Umbilical cord (tissue), 2 donors: ENCODE results near the gene ZNF296. TPM values are rescaled to one million over a fixed set of nuclear protein-coding genes. Genes with fewer than 3 reads are reported as not detected.
A peak's percentile ranks its signal among the peaks of the same experiment; 100 is the strongest.

Experiments
- DNase-seq: peaks from one replicate; pipeline ENCODE4 v3.0.0-alpha.2; 2015; ENCODE audit warnings: low spot score
- total RNA-seq: library from RNA; depleted of rRNA; stranded (reverse); fragments of >200 nt; gene quantifications from one replicate; pipeline ENCODE4 v1.2.3, GENCODE V29; 2014; ENCODE audit warnings: low replicate concordance; ENCODE audit not compliant: insufficient read depth

The ZNF296 gene
- total RNA-seq, 1 donor from 2014 or later, result not detected

DNA sequence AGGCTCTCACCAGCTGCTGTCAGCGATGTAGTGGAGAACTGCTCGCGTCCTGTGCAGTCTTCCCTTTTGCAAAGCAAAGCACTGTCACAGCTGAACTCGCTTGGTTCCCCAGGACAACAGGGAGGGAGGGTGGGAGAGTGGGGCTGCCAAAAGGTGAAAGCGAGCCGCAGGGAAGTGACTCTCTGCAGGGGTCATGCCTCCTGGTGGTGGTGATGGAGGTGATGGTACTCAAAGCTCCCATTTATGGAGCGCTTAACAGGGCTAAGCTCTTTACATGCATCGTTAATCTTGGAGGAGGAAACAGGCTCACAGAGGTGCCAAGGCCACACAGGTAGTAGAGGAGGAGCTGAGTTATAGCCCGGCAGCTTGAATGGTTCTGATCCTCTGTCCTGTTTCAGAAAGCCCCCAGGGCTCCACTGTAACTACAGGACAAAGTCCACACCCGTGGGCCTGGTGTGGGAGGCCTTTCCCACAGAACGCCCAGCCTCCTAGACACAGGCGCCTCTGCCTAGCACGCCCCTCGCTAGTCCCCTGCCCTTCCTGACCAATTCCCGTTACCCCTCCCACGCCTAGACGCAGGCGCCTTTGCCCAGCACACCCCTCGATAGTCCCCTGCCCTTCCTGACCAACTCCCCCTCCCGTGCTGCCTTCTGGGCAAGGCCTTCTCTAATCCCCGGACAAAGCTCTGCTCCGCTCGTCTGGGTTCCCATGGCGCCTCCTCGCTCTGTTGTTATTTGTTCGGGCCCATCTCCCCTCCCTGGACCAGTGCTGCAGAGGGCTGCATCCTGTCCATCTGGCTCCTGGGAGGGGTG, 27.4 kb upstream of the ZNF296 start:
- DNase-seq, result peak; percentile 53

DNA sequence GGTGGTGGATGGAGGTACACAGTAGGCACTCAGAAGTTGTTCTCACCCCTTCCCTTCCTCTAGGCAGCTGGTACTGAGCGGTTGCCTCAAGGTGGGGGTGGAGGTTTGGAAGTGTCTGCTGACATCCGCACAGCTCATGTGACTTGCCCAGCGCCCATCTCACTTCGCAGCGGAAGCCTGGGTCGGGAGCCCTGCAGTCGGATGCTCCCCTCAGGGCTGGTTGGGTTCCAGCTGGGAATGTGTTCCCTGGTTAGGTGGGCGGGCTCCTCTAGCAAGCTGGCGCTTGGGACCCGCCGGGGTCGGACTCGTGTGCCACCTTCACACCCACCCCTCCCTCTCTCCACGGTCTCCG, 26.9 kb upstream of the ZNF296 start:
- no peak for DNase-seq

DNA sequence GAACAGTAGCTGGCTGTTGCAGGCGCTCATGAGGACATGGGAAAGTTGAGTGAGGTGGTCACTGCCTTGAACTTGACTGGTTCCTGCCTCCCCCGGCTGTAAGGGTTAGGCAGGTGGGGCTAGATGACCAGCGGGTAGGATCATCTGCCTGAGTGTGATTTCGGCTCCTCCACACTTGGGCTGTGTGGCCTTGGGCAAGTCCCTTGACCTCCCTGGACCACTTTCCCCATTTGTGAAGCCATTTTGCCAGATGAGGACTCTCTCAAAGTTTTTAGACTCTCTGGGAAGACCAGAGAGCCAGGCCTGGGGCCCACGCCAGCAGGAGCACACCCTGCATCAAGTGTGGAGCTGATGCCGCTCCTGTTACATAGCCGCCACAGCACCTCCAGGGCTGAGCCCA, 26.2 kb upstream of the ZNF296 start:
- no peak for DNase-seq

DNA sequence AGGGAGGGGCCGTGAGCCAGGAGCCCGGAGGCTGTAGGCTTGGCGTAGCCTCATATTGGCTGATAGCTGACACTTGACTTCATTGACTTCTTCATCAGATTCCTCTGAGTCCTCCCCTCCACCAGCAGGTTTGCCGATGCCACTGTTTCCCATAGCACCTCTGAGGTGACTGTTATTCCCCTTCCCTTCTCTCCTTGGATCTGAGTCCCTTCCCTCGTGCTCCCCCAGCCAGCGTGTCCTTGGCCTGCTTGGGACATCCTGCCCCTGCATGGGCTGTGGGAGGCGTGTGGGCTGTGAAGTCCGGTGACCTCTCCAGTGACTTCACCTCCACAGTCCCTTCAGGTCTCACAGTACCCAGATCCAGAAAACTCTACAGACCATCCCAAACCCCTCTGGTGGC, 25.5 kb upstream of the ZNF296 start:
- no peak for DNase-seq

DNA sequence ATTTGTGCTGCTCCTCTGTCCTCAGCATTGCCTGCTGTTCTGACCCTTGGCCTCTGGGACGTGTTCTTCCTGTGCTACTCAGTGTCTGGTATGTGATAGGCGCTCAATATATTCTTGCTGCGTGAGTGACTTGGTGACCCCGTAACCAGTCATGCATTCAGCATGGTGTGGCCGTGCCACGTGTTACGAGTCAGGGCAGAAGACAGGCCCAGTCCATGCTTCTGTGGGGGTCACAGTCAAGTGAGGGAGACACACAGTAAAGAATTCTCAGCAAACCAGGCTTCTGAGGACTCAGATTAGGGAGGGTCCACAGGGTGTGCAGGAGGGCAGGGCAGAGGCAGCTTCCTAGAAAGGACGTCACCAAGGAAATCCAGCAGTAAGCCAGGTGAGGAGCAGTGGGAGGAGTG, 24.6 kb upstream of the ZNF296 start:
- no peak for DNase-seq

DNA sequence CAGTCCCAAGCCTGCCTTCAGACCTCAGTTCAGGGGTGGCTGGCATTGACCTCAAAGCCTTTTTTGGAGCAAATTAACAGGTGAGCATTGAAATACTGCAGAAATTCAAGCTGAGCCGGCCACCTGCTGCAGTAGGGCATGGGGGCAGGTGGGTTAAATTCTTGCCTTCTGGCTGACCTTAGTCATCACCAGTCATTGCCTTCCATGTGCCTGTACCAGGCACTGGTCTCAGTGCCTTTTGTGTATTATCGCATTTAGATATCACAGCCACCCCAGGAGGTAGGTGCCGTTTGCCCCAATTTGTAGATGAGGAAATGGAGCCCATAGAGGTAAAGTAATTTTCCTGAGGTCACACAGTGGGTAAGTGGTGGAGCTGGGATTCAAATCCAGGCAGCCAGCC, 23.9 kb upstream of the ZNF296 start:
- no peak for DNase-seq

DNA sequence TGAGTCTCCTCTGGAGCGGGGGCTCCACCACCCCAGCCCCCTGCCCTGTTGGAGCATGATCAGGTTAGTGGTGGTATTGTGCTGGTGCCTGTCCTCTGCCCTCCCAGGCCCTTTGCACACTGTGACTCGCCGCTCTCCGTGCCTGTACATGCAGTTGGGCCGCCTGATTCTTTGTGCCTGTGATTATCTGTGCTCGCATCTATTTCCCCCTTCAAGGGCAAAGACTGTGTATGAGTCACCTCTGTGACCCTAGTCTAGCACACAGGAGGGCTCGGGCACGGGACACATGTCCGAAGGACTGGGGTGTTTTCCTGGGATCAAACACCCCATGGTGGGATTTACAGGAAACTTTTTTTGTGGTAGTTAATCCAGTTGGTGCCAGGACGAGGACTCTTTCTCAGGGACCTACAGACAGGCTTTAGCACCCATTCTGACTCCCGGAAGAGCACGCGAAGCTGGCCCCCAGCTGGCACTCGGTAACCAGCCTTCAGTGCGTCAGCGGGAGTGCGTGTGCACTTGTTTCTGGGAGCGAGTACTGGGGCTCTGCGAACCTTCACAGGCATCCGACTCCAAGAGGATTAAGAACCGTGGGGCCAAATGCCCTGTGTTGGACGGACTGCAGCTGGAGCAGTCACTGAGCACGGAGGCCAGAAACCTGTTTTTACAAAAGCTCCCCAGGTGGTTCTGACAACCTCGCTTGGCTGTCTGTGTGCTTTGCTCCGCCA, 23.4 kb upstream of the ZNF296 start:
- DNase-seq, result no peak

DNA sequence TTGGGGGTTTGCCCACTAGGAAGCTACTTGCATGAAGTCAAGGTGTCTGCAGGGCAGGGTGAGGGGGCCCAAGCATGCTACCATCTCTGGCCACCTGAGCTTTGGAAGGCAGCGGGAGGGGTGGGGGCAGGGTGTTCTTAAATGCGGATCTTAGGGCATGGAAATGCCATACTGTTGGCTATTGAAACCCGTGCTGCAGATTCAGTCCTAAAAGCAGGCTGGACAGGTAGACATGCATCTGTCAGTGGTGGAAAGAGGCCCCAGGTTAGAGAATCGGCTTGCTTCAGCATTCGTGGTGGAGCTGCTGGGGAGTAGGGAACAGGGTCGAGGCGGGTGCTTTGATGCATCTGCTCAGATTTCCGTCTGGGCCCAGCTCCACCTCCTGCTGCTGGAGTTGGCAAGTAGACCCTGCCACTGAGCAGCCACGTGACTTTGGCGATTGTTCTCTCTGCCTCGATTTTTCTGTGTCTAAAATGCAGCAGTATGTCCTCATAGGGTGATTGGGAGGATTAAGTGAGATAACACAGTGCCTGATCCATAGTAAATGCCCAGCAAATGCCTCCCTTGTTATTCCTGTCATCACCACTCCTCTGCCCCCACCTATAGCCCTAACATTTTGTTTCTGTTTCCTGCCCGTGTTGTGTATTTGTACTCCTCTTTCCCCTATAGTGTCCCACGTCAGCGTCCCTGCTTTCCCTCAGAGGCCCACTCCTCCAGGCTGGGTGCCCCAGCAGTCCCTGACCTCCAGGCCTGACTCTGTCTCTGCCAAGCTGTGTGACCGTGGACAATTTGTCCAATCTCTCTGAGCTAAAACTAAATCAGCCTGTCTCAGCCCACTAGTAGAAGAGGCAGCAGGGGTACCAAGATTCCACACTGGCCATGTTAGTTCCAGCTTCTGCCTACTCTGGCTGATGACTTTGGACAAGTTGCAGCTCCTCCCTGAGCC, 22.5 kb upstream of the ZNF296 start:
- DNase-seq, result no peak

DNA sequence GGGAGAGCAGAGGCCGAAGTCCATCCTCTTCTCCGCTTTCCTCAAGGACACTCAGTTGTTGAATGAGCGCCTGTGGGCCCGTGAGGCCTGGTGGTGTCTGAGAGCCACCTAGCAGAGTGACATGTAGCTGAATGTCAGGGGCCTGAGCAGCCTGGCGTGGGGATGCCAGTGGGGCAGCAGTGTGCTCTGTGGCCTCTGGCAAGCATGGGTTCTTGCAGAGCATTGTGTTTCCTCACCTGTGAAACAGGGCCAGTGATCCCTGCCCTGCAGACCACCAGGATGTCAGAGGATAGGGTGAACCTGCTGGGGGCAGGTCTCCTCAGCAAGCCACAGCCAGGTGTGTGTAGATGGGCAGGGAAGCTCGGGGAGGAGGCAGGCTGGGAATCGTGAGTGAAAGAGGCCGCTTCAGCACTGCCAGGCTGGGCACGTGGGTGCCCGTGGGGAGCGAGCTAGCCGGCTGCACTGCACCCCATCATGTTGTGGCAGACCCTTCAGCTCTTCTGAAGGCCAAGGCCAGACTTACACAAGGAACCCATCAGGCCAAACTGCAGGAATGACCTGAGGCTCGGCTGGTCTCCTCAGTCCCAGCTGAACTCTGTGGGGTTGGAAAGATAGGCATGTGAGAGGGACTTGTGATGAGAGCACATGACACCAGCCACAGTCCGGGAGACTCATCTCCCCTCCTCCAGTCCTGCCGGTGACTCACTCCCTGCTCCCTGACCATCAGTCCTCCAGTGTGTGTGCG, 21.7 kb upstream of the ZNF296 start:
- DNase-seq, result peak; percentile 52

DNA sequence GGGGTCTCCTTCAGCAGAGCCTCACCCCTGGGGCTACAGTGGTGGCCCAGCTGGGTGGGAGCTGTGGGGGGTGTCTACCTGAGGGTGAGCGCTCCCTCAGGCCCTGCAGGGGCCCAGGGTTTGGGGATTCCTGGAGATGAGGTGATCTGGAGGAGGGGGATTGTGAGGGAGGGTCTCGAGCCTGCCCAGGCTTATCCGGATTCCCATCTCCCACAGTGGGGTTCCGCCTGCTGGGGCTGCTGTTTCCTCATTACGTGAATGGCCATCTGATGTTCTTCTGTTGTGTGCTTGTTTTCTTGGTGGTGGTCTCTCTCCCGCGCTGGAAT, 21.1 kb upstream of the ZNF296 start:
- DNase-seq, result no peak

DNA sequence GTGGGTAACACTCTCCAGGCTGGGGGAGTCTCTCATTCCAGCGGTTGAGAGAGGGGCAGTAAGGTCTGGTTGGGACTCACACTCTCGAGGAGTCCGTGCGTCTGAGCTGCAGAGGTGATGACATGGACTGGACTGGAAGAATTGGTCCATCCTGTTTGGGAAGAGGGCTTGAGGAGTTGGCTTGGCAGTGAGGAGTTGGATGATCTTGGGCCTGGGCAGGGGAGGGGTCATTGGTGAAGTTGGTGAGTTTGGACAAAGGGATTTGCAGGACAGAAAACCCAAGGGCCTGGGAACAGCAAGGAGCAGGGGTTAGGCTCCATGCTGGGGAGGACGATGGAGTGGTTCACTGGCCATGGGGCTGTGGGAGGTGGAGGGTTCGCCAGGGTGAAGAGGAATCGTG, 20.4 kb upstream of the ZNF296 start:
- DNase-seq, result no peak

DNA sequence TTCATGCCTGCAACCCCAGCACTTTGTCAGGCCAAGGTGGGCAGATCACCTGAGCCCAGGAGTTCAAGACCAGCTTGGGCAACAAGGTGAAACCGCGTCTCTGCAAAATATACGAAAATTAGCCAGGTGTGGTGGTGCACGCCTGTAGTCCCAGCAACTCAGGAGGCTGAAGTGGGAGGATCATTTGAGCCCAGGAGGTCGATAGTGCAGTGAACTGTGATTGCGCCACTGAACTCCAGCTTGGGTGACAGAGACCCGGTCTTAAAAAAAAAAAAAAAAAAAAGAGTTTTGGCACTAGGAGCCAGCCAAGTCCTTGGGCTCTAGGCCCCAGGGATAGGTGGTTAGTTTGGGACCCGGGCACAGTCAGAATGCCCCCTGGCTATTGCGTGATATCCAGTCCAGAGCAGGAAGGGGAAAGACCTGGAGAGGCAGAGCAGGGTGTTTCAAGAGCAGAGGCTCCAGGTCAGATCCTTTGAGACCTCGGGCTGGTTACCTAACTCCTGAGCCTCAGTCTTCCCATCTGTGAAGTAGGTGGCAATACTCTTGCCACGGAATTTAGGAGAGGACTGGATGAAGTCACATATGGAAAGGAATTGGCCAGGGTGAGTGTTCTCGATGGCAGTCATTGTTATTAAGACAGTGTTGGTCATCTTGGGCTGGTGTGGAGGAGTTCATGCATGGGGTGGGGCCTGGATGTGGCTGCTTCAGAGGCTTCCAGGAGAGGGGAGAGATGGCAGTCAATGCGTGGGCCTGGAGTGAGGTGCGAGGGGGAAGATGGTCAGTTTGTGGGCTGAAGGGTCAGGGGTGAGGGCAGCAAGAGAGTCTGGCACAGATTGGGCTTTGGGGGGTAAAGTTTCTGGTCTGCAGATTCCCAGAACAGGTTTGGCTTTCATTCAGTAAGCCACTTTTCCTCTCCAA, 19.5 kb upstream of the ZNF296 start:
- DNase-seq, result no peak

DNA sequence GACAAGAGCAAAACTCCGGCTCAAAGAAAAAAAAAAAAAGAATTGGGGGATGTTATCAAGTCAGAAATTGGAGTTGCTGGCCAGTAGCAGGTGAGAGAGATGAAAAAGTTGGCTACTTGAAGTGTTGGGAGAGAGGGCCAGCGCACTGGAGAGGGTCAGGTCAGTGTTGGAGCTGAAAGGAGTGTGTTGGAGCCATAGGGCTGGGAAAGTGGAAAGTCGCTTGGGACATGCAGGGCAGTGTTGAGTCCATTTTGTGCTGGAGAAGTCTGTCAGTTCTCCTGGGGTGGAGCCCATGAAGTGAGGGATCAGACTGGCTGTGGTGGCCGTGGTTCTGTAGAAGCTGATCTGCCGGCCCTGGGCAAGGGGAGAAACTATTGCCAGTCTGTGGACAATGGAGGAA, 18.4 kb upstream of the ZNF296 start:
- DNase-seq, result no peak

DNA sequence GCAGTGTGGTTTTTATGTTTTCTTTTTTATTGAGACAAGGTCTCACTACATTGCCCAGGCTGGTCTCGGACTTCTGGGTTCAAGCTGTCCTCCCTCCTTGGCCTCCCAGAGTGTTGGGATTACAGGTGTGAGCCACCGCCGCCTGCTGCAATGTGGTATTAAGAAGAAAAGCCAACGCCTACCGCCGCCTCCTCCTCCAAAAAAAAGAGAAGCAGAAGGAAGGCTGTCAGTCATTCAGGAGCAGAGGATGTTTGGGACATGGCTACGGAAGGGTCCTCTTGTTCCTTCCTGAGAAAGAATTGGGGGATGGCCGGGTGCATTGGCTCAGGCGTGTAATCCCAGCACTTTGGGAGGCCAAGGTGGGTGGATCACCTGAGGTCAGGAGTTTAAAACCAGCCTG, 17.9 kb upstream of the ZNF296 start:
- DNase-seq, result no peak

DNA sequence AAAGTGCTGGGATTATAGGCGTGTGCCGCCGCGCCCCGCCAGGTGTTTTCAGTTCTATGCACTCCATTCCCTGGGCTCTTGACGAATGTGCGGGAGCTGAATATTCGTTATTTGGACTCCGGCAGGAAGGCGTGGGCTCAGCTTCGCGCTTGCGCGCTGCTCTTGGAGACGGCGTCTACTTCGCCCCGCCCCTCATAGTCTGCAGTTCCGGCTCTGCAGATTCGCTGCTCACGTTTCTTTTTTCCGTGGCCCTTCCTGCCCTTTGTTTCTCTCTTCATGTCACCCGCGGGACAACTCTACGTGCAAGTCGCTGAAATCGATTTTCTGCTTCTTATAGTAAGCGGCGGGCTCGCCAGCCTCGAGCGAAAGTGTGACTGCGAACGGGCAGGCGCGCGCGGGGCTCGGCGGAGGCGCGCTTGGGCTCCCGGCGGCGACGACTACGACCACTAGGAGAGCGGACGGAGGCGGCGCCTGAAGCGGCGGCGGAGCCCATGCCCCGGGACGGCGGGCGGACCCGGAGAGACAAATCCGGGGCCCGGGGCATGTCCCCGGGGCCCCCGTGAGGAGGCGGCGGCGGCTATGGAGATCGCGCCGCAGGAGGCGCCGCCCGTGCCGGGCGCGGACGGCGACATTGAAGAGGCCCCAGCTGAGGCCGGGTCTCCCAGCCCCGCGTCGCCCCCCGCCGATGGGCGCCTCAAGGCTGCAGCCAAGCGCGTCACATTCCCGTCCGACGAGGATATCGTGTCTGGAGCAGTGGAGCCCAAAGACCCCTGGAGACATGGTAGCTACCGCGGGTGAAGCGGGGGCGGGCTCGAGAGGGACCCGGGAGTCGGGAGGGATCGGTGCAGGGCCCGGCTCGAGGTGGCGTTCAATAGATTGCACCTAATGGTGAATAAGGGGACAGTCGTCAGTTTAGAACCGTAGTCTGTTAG, 16.7 kb upstream of the ZNF296 start, which contains the start of gene PPP1R37:
Gene PPP1R37, plus strand, starts transcription at position 433 of the 932 bp plus-strand sequence. Its CDS starts 147 bp downstream, at position 580.
- DNase-seq, result peak; percentile 98

DNA sequence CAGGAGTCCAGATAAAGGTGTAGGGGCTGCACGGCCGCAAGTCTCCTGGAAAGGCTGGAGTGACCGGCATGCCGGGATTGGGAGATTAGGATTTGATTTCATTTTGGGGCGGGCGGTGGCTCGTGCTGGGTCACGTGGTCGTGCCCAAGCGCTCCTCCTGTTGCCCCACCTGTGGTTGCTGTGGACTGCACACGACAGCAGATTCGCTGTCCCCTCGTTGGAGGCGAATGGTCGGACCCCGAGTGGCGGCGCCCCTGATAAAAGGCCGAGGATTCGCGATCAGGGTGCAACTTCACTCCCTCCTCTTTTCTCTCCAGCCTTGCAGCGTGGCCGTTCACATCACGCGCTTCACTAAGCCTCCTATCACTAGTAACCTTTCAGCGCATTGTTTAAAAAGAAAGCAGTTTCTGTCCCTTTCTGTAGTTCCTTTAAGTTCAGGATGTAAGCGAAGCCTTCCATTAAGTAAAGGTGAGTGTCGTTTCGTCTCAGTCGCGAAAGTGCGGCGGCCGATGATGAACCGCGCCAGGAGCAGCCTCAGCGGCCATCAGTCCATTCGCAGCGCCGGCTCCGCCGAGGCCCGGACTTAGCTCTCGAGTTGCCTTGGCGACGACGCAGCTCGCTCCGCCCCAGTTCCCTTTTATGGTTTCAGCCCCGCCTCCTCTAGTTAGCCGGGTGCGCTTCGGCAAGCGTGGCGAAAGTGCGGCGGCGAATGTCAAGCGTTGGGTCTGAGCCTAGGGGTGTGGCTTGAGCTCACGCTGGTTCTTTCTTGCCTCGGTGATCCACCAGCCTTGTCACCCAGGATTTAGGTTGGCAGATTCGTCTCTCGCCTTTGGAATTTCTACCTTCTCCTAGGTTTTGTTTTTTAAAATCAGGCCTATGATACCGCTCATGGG, 15.0 kb upstream of the ZNF296 start:
- DNase-seq, result peak; percentile 100

DNA sequence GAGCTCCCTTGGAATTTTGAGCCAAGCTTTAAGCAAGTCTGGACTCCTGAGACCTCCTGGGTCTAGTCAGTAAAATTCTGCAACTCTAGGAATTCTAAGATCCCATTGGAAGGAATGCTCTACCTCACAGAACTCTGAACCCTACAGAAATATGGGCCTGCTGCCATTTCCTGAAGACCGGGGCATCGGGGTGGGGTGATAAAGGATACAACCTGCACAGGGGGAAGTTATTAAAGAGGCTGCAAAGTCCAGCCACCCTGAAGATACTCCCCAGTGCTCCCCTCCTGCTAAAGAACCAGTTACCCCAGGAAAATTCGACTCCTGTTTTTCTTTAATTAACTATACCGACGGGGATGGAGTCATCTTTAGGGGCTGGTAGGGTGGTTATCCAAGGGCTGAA, 14.3 kb upstream of the ZNF296 start:
- DNase-seq, result no peak

DNA sequence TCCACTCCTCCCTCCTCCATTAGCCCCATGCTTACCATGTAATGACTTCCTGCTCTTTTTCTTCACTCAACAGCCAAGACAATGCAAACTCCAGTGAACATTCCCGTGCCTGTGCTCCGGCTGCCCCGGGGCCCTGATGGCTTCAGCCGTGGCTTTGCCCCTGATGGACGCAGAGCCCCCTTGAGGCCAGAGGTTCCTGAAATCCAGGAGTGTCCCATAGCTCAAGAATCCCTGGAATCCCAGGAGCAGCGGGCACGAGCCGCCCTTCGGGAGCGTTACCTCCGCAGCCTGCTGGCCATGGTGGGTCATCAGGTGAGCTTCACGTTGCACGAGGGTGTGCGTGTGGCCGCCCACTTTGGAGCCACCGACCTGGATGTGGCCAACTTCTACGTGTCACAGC, 13.8 kb upstream of the ZNF296 start:
- no peak for DNase-seq
